HG03066 (cell line): ENCODE data around the gene GET3.
"Not testable (repeated sequence)": the region's sequence is repeated elsewhere in the genome, so short reads cannot be mapped to it uniquely, and the experiment has no call there.

Experiments
- ATAC-seq: cut with Tn5 transposase; IDR thresholded peaks from one replicate; pipeline ENCODE4 v1.9.1; 2021; ENCODE audit warnings: low read depth; ENCODE audit not compliant: unreplicated experiment

The GET3 gene

GRCh38 chr19:12790628-12791344 lies 53.5 kb downstream of the GET3 start:
- no peak for ATAC-seq

- ATAC-seq = no peak
These were observed 54.2 kb downstream of the GET3 start, which contains the start of gene JUNB for GRCh38 chr19:12791345-12792050. TSS of gene JUNB (plus strand) at chr19:12791486. CDS start at chr19:12791772, 286 bp downstream.

GRCh38 chr19:12792051-12792852 lies 55.0 kb downstream of the GET3 start:
- no peak for ATAC-seq

GRCh38 chr19:12792853-12793289 lies 55.6 kb downstream of the GET3 start:
- no peak for ATAC-seq

- no peak for ATAC-seq
These were observed 56.2 kb downstream of the GET3 start for GRCh38 chr19:12793290-12794195.

- no peak for ATAC-seq
These were observed 57.1 kb downstream of the GET3 start for GRCh38 chr19:12794196-12794941.

GRCh38 chr19:12794971-12795381 lies 57.7 kb downstream of the GET3 start:
- ATAC-seq = no peak

- ATAC-seq = no peak
These were observed 59.1 kb downstream of the GET3 start for GRCh38 chr19:12796146-12797071.

GRCh38 chr19:12797141-12797587 lies 59.9 kb downstream of the GET3 start:
- ATAC-seq = no peak

- ATAC-seq = not testable (repeated sequence)
These were observed 60.3 kb downstream of the GET3 start for GRCh38 chr19:12797607-12798006.
